ENCODE results near the gene LMO4.

Gene LMO4

GRCh38 chr1:87328272-87329050 is at the start of gene LMO4:
Gene LMO4, plus strand, starts transcription at chr1:87328880. Its CDS starts 3,136 bp downstream, at chr1:87332016.
- peak; percentile 96 for DNase-seq (ENCODE audit: low spot score)

GRCh38 chr1:87279536-87279875 is 49.2 kb upstream of the LMO4 start:
- peak; percentile 14 for DNase-seq (ENCODE audit: low spot score)

GRCh38 chr1:87279966-87280535 is 48.6 kb upstream of the LMO4 start:
- no peak for DNase-seq (ENCODE audit: low spot score)

- DNase-seq (ENCODE audit: low spot score): no peak
Observed at GRCh38 chr1:87284456-87285240, 44.0 kb upstream of the LMO4 start.

- DNase-seq (ENCODE audit: low spot score): peak; percentile 77
Observed at GRCh38 chr1:87291107-87291506, 37.6 kb upstream of the LMO4 start.

- DNase-seq (ENCODE audit: low spot score): peak; percentile 58
Observed at GRCh38 chr1:87292684-87293493, 35.8 kb upstream of the LMO4 start.

GRCh38 chr1:87294633-87295032 is 34.0 kb upstream of the LMO4 start:
- DNase-seq (ENCODE audit: low spot score): no peak

GRCh38 chr1:87295445-87296110 is 33.1 kb upstream of the LMO4 start:
- DNase-seq (ENCODE audit: low spot score): peak; percentile 11

GRCh38 chr1:87296206-87296605 is 32.5 kb upstream of the LMO4 start:
- DNase-seq (ENCODE audit: low spot score): no peak

- no peak for DNase-seq (ENCODE audit: low spot score)
Observed at GRCh38 chr1:87299661-87300060, 29.0 kb upstream of the LMO4 start.

- no peak for DNase-seq (ENCODE audit: low spot score)
Observed at GRCh38 chr1:87300628-87301027, 28.1 kb upstream of the LMO4 start.

GRCh38 chr1:87305151-87305550 is 23.5 kb upstream of the LMO4 start:
- no peak for DNase-seq (ENCODE audit: low spot score)

- peak; percentile 75 for DNase-seq (ENCODE audit: low spot score)
Observed at GRCh38 chr1:87305762-87306161, 22.9 kb upstream of the LMO4 start.

- no peak for DNase-seq (ENCODE audit: low spot score)
Observed at GRCh38 chr1:87307306-87307705, 21.4 kb upstream of the LMO4 start.

- DNase-seq (ENCODE audit: low spot score): no peak
Observed at GRCh38 chr1:87307931-87308330, 20.7 kb upstream of the LMO4 start.

- no peak for DNase-seq (ENCODE audit: low spot score)
Observed at GRCh38 chr1:87314091-87314490, 14.6 kb upstream of the LMO4 start.

GRCh38 chr1:87318056-87318650 is 10.5 kb upstream of the LMO4 start:
- DNase-seq (ENCODE audit: low spot score): no peak

GRCh38 chr1:87318806-87319205 is 9.9 kb upstream of the LMO4 start:
- DNase-seq (ENCODE audit: low spot score): no peak

- peak; percentile 46 for DNase-seq (ENCODE audit: low spot score)
Observed at GRCh38 chr1:87325982-87326738, 2.5 kb upstream of the LMO4 start.

Measured in GM03348 (cell line).